Adrenal gland (tissue), 12 donors: ENCODE measurements around the gene FNDC3B. TPM values are rescaled to one million over a fixed set of nuclear protein-coding genes. Genes with fewer than 3 reads are reported as not detected.

Source experiments
- DNase-seq, 7 donors: peaks; one replicate each; pipeline ENCODE4 v3.0.0-alpha.2; 2019 to 2020
- H3K27ac ChIP-seq, 5 donors: fragments of 200-600 bp; sonication (generic) in 4 of 5; 1 replicate in 3 of 5; 2 replicates in 2 of 5; pipeline versions ENCODE4 v1.5.1 to v1.8.0; 2016 to 2020; ENCODE audit warnings: mild to moderate bottlenecking in 1 of 5
- H3K27me3 ChIP-seq: fragments of 200-600 bp; 2 replicates; pipeline ENCODE4 v1.8.0; 2021
- H3K36me3 ChIP-seq, 2 donors: fragments of 200-600 bp; replicated peaks in 1 of 2; 1 replicate in 1 of 2; 2 replicates in 1 of 2; pipeline versions ENCODE4 v1.5.1 to v1.8.0; 2018 to 2022
- H3K4me1 ChIP-seq, 2 donors: fragments of 200-600 bp; replicated peaks in 1 of 2; 1 replicate in 1 of 2; 2 replicates in 1 of 2; pipeline versions ENCODE4 v1.5.1 to v1.8.0; 2018 to 2021
- H3K4me3 ChIP-seq, 4 donors: fragments of 200-600 bp; sonication (generic) in 3 of 4; one replicate each; pipeline ENCODE4 v1.5.1; 2016 to 2018
- H3K9me3 ChIP-seq, 3 donors: fragments of 200-600 bp; sonication (generic) in 1 of 3; replicated peaks in 1 of 3; 1 replicate in 2 of 3; 2 replicates in 1 of 3; pipeline versions ENCODE4 v1.5.1 to v1.8.0; 2016 to 2021
- POLR2A ChIP-seq, 2 donors: fragments of 450-650 bp; IDR thresholded peaks; one replicate each; pipeline ENCODE4 v1.6.1; 2017; ENCODE audit warnings: antibody characterized with exemption in 2 of 2, mild to moderate bottlenecking in 2 of 2, moderate library complexity in 1 of 2
- WGBS, 4 donors: extraction: QIAGEN DNeasy Blood & Tissue Kit in 2 of 4; methylation state at CpG; one replicate each; pipeline versions ENCODE4 v1.1.5 to v1.1.7; 2013 to 2017; 5-methylcytosine and 5-hydroxymethylcytosine counted together
- intact Hi-C, 2 donors: fragments of 100-400 bp; cut with DNase I; formaldehyde crosslinking; loops; one replicate each; pipeline versions ENCODE4 v1.14.1 to v1.15.0; 2022 to 2023
- polyA plus RNA-seq, 3 donors: library from polyadenylated mRNA; stranded (reverse); fragments of 200-250 nt in 2 of 3; fragments of 350-450 nt in 1 of 3; fragmentation: Illumina TruSeq in 1 of 3; extraction: RNeasy Lipid Tissue Mini Kit (QIAGEN cat#74804) in 1 of 3; gene quantifications; one replicate each; pipeline ENCODE4 v1.2.3, GENCODE V29; 2013 to 2014
- total RNA-seq, 9 donors: library from RNA; depleted of rRNA in 4 of 9; stranded (reverse); fragments of >200 nt in 4 of 9; fragments of 120-200 nt in 1 of 9; fragmentation: NEBNext Ultra II Directional in 1 of 9; extraction: Animal tissue kit (Norgen Biotek cat#: 25700) in 1 of 9; gene quantifications; one replicate each; pipeline versions ENCODE4 v1.1.0 to v1.2.4, GENCODE V29; 2013 to 2023
- TF ChIP-seq, protein P1 (sequence below), 6 experiments: fragments of 450-650 bp in 4 of 6; fragments of 200-600 bp in 2 of 6; sonication (generic) in 1 of 6; IDR thresholded peaks; 1 replicate in 5 of 6; 2 replicates in 1 of 6; pipeline versions ENCODE4 v1.5.1 to v1.8.0; 2016 to 2021; ENCODE audit warnings: antibody characterized with exemption in 6 of 6, mild to moderate bottlenecking in 2 of 6, moderate library complexity in 1 of 6
- donor health status: healthy with polysubstance abuse.
- donor health status: Bipolar disorder and iron deficiency.
- donor health status: DM: yes; HTN: yes; CAD: no.
- donor health status: DM: no; HTN: no; CAD: no.
- donor health status: DM: no; HTN: no; CAD: no.
- donor health status: DM: yes; HTN: yes; CAD: no.

FNDC3B gene
- total and polyA plus RNA-seq, 12 donors = 9.9 to 228 (median 105) TPM

DNA sequence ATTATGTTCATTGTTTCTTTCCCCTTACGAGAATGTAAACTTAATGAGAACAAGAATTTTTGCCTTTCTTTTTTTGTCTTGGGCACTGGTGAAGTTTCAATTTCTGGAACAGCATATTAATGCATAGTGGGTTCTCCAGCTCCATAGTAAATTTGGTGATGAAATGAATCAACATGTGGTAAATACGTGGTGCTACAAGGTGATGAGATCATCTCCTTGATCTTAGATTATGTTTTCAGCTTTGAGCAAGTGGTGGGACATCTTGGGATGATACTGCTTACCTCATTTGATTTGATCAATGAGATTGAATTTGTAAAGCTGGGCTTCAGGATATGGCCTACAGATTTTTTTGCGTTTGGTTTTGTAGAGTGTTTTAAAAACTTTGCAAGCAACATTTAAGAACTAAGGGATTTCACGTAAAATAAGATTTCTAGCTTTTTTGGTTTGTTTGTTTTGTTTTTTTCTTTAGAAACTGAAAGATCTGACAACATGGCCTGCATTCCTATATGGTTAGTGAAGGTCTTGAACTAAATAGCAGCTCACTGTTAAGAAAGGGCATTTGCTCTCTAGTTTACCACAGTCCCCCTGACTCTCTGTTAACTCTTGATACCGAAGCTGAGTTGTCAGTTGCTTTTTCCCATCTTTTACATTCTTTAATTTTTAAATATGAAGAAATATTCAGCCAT is 45.6 kb downstream of the FNDC3B start:
- Histone ChIP-seq H3K4me1 (peaks cover 20 to 66% of the 10 kb centered on the region in 2 donors), H3K27me3 (no peaks in the 10 kb centered on the region), H3K27ac (no peak overlapping the region), H3K4me3 (no peak overlapping the region), H3K9me3 (no peaks in the 10 kb centered on the region), H3K36me3 (peaks cover 0 to 5% of the 10 kb centered on the region in 2 donors)
- DNase-seq = no peak
- intact Hi-C loops = no loop called here
- TF ChIP-seq POLR2A (IDR thresholded peaks at IDR 0.05) = no peak
- TF ChIP-seq, protein P1, sequence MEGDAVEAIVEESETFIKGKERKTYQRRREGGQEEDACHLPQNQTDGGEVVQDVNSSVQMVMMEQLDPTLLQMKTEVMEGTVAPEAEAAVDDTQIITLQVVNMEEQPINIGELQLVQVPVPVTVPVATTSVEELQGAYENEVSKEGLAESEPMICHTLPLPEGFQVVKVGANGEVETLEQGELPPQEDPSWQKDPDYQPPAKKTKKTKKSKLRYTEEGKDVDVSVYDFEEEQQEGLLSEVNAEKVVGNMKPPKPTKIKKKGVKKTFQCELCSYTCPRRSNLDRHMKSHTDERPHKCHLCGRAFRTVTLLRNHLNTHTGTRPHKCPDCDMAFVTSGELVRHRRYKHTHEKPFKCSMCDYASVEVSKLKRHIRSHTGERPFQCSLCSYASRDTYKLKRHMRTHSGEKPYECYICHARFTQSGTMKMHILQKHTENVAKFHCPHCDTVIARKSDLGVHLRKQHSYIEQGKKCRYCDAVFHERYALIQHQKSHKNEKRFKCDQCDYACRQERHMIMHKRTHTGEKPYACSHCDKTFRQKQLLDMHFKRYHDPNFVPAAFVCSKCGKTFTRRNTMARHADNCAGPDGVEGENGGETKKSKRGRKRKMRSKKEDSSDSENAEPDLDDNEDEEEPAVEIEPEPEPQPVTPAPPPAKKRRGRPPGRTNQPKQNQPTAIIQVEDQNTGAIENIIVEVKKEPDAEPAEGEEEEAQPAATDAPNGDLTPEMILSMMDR (IDR thresholded peaks at IDR 0.05) = no peak
- 85 to 86% (median 85%) methylated on average over 5 of the region's 5 CpGs for WGBS, 4 donors

DNA sequence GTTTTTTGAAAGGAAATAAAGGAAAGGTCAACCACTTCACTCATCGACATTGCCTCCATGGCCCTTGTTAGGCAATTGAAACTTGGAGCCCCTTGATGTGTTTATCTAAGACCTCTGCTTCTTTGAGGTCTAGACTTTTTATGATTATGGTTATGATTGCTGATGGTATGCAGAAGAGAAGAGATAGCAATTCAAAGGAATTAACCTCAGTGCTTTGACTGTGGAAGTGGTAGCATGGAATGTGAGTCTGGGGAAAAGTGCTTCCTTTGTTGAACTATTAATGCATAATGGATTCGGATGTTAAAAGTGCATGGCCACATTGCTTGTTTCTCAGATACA is 46.1 kb downstream of the FNDC3B start:
- TF ChIP-seq POLR2A (IDR thresholded peaks at IDR 0.05) = no peak
- TF ChIP-seq, protein P1 (IDR thresholded peaks at IDR 0.05) = no peak
- no peak for DNase-seq
- Histone ChIP-seq H3K4me3 (no peak overlapping the region), H3K9me3 (no peaks in the 10 kb centered on the region), H3K4me1 (peaks cover 20 to 67% of the 10 kb centered on the region in 2 donors), H3K27me3 (no peaks in the 10 kb centered on the region), H3K36me3 (peaks cover 0 to 5% of the 10 kb centered on the region in 2 donors), H3K27ac (no peak overlapping the region)
- intact Hi-C loops = no loop called here
- 88 to 93% (median 92%) methylated on average over 2 of the region's 2 CpGs for WGBS, 4 donors

DNA sequence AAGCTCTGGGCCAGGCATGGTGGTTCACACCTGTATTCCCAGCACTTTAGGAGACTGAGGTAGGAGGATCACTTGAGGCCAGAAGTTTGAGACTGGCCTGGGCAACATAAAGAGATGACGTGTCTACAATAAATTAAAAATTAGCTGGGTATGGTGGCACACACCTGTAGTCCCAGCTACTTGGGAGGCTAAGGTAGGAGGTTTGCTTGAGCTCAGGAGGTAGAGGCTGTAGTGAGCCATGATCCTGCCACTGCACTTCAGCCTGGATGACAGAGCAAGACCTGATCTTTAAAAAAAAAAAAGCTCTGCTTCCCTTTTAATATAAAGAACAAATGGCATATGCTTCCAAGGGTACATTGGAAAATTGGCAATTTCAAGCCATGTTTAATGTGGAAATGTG is 46.7 kb downstream of the FNDC3B start:
- Histone ChIP-seq H3K9me3 (no peaks in the 10 kb centered on the region), H3K4me1 (peaks cover 20 to 68% of the 10 kb centered on the region in 2 donors), H3K27me3 (no peaks in the 10 kb centered on the region), H3K4me3 (no peak overlapping the region), H3K27ac (no peak overlapping the region), H3K36me3 (peaks cover 0 to 5% of the 10 kb centered on the region in 2 donors)
- no peak for DNase-seq
- no peak for TF ChIP-seq POLR2A (IDR thresholded peaks at IDR 0.05)
- TF ChIP-seq, protein P1 (IDR thresholded peaks at IDR 0.05) = no peak
- intact Hi-C loops = no loop called here
- WGBS, 4 donors = 95 to 98% (median 96%) methylated on average over 1 of the region's 1 CpG

DNA sequence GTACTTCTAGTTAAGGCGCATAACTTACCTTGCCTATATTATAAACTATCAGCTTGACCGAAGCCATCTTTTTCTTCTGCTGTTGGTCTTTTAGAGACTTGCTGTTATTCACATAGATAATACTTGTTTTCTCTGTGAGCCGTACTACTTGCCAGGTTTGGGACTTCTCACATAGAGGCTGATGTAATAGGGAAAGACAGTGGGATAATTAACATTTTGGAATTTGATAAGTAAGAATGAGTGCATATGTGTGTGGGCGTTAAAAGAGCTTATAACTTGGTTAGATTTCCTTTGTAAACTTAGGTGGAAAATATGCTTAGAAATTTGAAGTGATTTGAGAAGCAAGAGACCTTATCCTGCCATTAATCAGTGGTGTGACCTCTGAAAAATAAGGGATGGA is 47.8 kb downstream of the FNDC3B start:
- 84 to 90% (median 86%) methylated on average over 4 of the region's 4 CpGs for WGBS, 4 donors
- intact Hi-C loops = no loop called here
- Histone ChIP-seq H3K27ac (no peak overlapping the region), H3K36me3 (peaks cover 0 to 5% of the 10 kb centered on the region in 2 donors), H3K4me1 (peaks cover 13 to 60% of the 10 kb centered on the region in 2 donors), H3K4me3 (no peak overlapping the region), H3K27me3 (no peaks in the 10 kb centered on the region), H3K9me3 (no peaks in the 10 kb centered on the region)
- TF ChIP-seq, protein P1 (IDR thresholded peaks at IDR 0.05) = no peak
- no peak for DNase-seq
